Occipital lobe (tissue), 2 donors: Measurements from ENCODE around the gene MED13L. TPM values are rescaled to one million over a fixed set of nuclear protein-coding genes. Genes with fewer than 3 reads are reported as not detected.

Source experiments
- DNase-seq: peaks from one replicate; lab custom pipeline; 2025; lab: John Stamatoyannopoulos, UW
- total RNA-seq: library from RNA; depleted of rRNA; stranded (reverse); fragments of >200 nt; gene quantifications from one replicate; pipeline ENCODE4 v1.2.3, GENCODE V29; 2014

Gene MED13L
- total RNA-seq, 1 donor from 2014 or later, result 389 TPM

GRCh38 chr12:115944837-115945490 is 332.5 kb downstream of the MED13L start:
- no peak for DNase-seq

DNA sequence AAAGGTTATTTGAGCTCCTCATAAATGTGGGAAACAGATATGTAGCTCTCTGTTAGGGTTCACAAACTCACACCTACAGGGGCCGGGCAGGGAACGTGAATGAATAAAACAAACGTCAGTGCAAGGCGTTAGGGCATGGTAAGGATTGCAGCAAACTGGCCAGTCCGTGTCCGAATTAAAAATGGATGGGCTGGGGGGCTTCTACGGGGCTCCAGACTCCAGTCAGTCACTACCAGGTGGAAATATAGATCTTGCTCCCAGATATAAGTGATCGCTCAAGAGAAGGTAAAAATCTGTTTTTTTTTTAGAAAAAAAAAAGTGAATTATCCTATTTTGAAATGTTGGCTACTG is 333.1 kb downstream of the MED13L start:
- no peak for DNase-seq

DNA sequence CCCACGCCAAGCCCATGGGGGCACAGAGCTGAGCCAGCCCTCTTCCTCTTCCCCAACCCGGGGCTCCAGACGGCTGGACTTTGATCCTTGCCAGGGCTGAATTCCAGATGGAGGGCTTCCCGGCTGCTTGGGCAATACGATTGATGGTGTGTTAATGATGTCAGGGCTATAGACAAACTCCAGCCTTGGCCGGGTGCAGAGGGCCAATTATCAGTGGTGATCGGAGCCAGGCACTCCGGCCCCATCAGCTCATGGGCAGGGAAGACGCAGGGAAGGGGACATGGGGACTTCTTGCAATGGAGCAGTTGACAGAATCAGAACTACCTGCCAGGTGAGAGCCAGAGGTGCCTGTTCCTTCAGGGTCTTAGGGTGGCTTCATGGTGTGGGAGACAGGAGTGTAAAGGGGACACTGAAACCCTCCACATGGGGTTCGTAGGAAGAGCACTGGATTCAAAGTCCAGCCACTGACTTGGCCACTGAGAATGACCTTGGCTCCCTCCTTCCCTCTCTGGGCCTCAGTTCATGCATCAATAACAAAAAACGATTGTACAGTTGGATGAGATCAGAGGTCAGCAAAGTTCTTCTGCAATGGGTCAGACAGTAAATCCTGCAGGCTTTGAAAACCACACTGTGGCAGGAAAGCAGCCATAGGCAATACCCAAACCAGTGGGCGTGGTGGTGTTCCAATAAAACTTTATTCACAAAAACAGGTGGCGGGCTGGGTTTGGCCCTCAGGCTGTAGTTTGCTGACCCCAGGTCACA is 333.7 kb downstream of the MED13L start:
- DNase-seq, result no peak

GRCh38 chr12:115943310-115943629 is 334.2 kb downstream of the MED13L start:
- no peak for DNase-seq

- DNase-seq, result no peak
Measured at GRCh38 chr12:115942346-115942745, 335.1 kb downstream of the MED13L start.

GRCh38 chr12:115941362-115941761 is 336.1 kb downstream of the MED13L start:
- no peak for DNase-seq

DNA sequence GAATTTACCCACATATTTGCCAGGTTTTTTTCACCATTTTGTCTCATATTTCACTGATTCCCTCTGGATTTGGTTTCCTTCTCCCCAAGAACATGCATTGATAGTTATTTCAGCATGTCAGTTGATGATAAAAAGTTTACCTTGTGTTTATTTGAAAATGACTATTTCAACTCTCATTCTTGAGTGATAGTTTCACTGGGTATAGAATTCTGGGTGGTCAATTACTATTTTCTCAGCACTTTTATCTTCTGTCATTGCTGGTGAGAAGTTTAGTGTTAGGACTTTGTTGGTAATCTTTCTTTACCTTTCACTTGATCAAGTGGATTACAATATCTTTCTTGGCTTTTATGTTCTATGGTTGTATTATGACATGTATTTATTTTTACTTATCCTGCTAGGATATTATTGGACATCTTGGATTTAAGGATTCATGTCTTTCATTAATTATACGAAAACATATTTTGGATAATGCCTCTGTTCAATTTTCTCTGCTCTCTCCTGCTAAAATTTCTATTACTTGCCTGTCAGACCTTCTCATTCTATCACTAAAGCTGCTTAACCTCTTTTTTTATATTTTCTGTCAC is 338.6 kb downstream of the MED13L start:
- DNase-seq, result no peak

DNA sequence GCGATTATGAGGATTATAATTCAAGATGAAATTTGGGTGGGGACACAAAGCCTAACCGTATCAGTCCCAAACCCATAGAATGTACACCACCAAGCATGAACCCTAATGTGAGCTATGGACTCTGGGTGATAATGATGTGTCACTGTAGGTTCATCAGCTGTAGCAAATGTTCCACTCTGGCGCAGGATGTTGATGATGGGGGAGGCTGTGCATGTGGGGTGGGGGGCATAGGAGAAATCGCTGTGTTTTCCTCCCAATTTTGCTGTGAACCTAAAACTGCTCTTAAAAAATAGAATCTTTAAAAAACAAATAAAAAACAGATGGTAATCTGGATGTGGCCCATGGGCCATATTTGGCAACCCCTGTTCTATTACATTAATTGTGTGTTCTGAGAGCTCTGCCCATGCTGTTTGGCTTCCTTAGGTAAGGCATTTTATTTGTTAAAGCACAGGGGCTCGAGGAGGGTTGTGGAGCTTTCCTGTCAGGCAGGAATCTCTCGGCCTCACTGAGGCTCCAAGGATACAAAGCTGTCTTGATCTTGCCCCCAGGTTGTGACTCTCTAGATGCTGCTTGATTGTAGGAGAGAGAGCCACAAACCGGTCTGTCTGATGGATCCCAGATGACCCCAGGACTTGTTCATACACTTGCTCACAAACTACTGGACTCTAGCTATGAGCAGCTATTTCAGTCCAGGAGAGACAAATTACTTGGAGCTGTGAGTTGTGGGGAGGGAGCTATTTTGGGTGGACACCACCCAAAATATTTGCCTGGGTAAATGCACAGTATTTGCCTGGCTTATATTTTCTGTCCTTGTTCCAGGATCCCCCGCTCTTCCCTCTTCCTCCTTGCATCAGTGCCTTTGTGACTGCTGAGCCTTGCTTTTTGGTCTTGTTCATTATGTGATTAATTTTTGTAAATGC is 340.2 kb downstream of the MED13L start:
- DNase-seq, result no peak

DNA sequence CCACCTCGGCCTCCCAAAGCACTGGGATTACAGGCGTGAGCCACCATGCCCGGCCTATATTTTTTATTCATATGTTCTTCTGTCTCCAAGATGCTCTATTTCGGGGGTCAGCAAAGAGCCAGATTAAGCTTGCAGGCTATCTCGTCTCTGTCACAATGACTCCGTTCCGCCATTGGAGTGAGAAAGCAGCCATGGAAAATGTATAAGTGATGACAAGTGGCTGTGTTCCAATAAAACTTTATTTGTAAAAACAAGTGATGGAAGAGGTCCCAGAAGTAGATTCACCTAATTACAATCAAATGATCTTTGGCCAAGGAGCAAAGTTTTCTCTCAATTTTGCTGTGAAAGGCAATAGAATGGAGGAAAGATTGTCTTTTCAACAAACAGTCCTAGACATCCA is 342.6 kb downstream of the MED13L start:
- DNase-seq, result no peak

- DNase-seq, result no peak
Measured at GRCh38 chr12:115934046-115934445, 343.4 kb downstream of the MED13L start.

- no peak for DNase-seq
Measured at GRCh38 chr12:115932066-115932465, 345.4 kb downstream of the MED13L start.

GRCh38 chr12:115930336-115930735 is 347.2 kb downstream of the MED13L start:
- DNase-seq, result no peak

DNA sequence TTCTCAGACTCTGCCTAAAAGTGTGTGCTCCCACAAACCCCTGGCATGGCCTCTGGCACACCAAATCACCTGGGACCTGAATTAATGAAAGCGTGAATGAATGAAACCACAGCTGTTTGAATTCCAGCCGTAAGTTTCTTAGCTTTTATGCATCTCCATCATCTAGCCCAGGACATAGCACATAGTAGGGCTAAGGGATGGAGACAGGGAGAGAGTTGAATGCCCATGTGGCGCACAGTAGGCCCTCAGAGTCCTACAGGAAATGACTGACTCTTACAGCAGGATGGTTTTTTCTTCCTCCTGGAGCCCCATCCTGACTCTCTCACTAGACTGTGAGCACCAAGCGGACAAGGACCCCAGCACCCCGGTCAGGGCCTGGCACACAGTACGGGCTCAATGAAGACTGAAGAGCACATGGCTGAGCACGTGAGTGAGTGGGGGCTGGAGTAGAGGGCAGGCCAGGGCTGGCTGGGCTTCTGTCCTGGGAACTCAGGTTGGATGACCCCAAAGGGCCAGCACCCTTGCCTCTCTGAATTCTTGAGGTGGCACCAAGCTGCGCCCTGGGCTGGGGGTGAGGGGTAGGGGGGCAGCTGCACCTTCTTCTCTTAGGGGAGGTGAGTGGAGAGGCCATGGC is 351.3 kb downstream of the MED13L start:
- DNase-seq, result no peak

DNA sequence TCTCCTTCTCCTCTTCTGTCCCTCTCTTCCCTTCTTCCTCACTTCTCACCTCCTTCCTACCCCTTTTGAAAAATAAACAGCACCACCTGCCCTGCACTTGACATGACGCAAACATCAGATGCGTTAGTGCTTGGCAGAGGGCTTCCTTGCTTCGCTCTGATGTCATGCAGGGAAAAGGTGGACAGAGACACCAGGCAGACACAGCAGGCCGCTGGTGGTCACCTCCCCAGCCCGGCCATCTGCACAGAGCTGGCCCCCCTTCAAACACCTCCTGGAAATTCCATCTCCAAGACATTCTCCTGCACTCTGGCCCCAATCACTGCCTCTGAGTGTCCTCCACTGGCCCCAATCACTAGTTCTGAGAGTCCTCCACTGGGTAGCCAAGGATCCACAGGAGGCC is 353.6 kb downstream of the MED13L start:
- DNase-seq, result no peak

GRCh38 chr12:115922952-115923564 is 354.4 kb downstream of the MED13L start:
- DNase-seq, result no peak

GRCh38 chr12:115920395-115921183 is 356.9 kb downstream of the MED13L start:
- DNase-seq, result no peak

GRCh38 chr12:115918763-115919162 is 358.7 kb downstream of the MED13L start:
- DNase-seq, result no peak

DNA sequence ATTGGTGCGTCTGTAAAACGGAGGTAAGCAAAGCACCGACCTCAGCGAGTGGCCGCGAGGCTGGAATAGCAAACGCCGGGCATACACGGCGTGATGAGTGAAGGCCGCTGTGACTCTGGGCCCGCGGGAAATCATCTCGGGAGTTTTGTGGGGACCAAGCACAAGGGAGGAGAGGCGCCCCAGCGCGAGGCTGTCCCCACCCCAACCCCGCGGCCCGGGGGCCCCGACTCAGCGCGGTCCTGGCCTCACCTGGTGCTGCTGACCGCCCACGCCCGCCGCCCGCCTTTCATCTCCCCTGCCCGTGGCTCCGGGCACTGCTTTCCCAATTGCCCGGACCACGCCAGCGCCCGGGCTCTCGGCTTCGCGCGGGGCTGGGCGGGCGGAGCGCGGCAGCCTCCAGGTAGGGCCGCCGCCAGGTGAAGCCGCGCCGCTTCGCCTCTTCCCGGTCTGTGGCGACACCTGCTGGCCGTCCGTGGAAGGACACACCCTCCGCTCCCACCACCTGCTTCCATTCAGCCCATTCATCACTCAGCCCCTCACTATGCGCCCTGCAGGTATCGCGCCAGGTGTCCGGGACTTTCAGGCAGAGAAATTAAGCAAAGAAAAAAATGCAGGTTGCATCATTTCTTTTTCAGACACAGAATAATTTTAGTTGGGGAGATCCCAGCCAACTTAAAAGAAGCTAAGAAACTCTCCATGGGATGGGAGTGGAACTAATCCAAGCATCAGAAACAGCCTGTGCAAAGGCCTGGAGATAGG is 360.4 kb downstream of the MED13L start:
- DNase-seq, result no peak

- no peak for DNase-seq
Measured at GRCh38 chr12:115914122-115914521, 363.4 kb downstream of the MED13L start.
